ENCODE measurements around the gene AHCYL2.
"Not testable (repeated sequence)": the region's sequence is repeated elsewhere in the genome, so short reads cannot be mapped to it uniquely, and the experiment has no call there.

The AHCYL2 gene

GRCh38 chr7:129278688-129279087, 53.9 kb downstream of the AHCYL2 start:
- no peaks in the 10 kb centered on the region for H3K27me3 Mint-ChIP-seq
- peaks cover 3% of the 10 kb centered on the region for H3K4me1 Mint-ChIP-seq (ENCODE audit: low read depth)
- no peak overlapping the region for H3K4me3 Mint-ChIP-seq

GRCh38 chr7:129279757-129280156, 54.9 kb downstream of the AHCYL2 start:
- no peak overlapping the region for H3K27ac Mint-ChIP-seq
- H3K9me3 Mint-ChIP-seq (ENCODE audit: low read depth) = no peaks in the 10 kb centered on the region
- peaks cover 3% of the 10 kb centered on the region for H3K4me1 Mint-ChIP-seq (ENCODE audit: low read depth)
- peaks cover 3% of the 10 kb centered on the region for H3K36me3 Mint-ChIP-seq
- no peak overlapping the region for H3K4me3 Mint-ChIP-seq
- H3K27me3 Mint-ChIP-seq = no peaks in the 10 kb centered on the region

More at GRCh38 chr7:129278688-129279087, 53.9 kb downstream of the AHCYL2 start:
- Mint-ChIP-seq H3K27ac (no peak overlapping the region), H3K9me3 (ENCODE audit: low read depth) (no peaks in the 10 kb centered on the region), H3K36me3 (peaks cover 3% of the 10 kb centered on the region)

- Mint-ChIP-seq H3K27ac (no peak overlapping the region), H3K27me3 (no peaks in the 10 kb centered on the region), H3K4me1 (ENCODE audit: low read depth) (peaks cover 3% of the 10 kb centered on the region), H3K9me3 (ENCODE audit: low read depth) (no peaks in the 10 kb centered on the region), H3K4me3 (no peak overlapping the region), H3K36me3 (peaks cover 5% of the 10 kb centered on the region)
Measured at GRCh38 chr7:129281163-129281562, 56.3 kb downstream of the AHCYL2 start.

GRCh38 chr7:129282865-129283264, 58.0 kb downstream of the AHCYL2 start:
- Mint-ChIP-seq H3K4me1 (ENCODE audit: low read depth) (peaks cover 3% of the 10 kb centered on the region), H3K27me3 (no peaks in the 10 kb centered on the region), H3K9me3 (ENCODE audit: low read depth) (no peaks in the 10 kb centered on the region)

GRCh38 chr7:129283936-129284335, 59.1 kb downstream of the AHCYL2 start:
- Mint-ChIP-seq H3K4me1 (ENCODE audit: low read depth) (peaks cover 3% of the 10 kb centered on the region), H3K36me3 (peaks cover 6% of the 10 kb centered on the region), H3K9me3 (ENCODE audit: low read depth) (no peaks in the 10 kb centered on the region), H3K27me3 (no peaks in the 10 kb centered on the region), H3K27ac (no peak overlapping the region), H3K4me3 (no peak overlapping the region)

More at GRCh38 chr7:129282865-129283264, 58.0 kb downstream of the AHCYL2 start:
- Mint-ChIP-seq H3K36me3 (peaks cover 6% of the 10 kb centered on the region), H3K27ac (no peak overlapping the region), H3K4me3 (no peak overlapping the region)

GRCh38 chr7:129285111-129285510, 60.3 kb downstream of the AHCYL2 start:
- Mint-ChIP-seq H3K4me3 (no peak overlapping the region), H3K36me3 (peaks cover 7% of the 10 kb centered on the region), H3K9me3 (ENCODE audit: low read depth) (no peaks in the 10 kb centered on the region), H3K27ac (no peak overlapping the region), H3K27me3 (no peaks in the 10 kb centered on the region), H3K4me1 (ENCODE audit: low read depth) (no peaks in the 10 kb centered on the region)

GRCh38 chr7:129292861-129293260, 68.0 kb downstream of the AHCYL2 start:
- no peaks in the 10 kb centered on the region for H3K9me3 Mint-ChIP-seq (ENCODE audit: low read depth)
- peaks cover 6% of the 10 kb centered on the region for H3K36me3 Mint-ChIP-seq
- no peak overlapping the region for H3K4me3 Mint-ChIP-seq
- no peak overlapping the region for H3K27ac Mint-ChIP-seq
- no peaks in the 10 kb centered on the region for H3K27me3 Mint-ChIP-seq
- no peaks in the 10 kb centered on the region for H3K4me1 Mint-ChIP-seq (ENCODE audit: low read depth)

GRCh38 chr7:129295015-129295423, 70.2 kb downstream of the AHCYL2 start:
- H3K27ac Mint-ChIP-seq = no peak overlapping the region
- H3K9me3 Mint-ChIP-seq (ENCODE audit: low read depth) = no peaks in the 10 kb centered on the region
- no peaks in the 10 kb centered on the region for H3K27me3 Mint-ChIP-seq
- H3K4me1 Mint-ChIP-seq (ENCODE audit: low read depth) = no peaks in the 10 kb centered on the region
- H3K4me3 Mint-ChIP-seq = no peak overlapping the region
- peaks cover 2% of the 10 kb centered on the region for H3K36me3 Mint-ChIP-seq

GRCh38 chr7:129298268-129298893, 73.6 kb downstream of the AHCYL2 start:
- Mint-ChIP-seq H3K27ac (no peak overlapping the region), H3K9me3 (ENCODE audit: low read depth) (peaks cover 3% of the 10 kb centered on the region), H3K4me1 (ENCODE audit: low read depth) (no peaks in the 10 kb centered on the region), H3K27me3 (no peaks in the 10 kb centered on the region), H3K36me3 (peaks cover 12% of the 10 kb centered on the region), H3K4me3 (no peak overlapping the region)

- peaks cover 22% of the 10 kb centered on the region for H3K36me3 Mint-ChIP-seq
Measured at GRCh38 chr7:129299889-129300288, 75.1 kb downstream of the AHCYL2 start.

GRCh38 chr7:129300299-129300698, 75.5 kb downstream of the AHCYL2 start:
- Mint-ChIP-seq H3K9me3 (ENCODE audit: low read depth) (peaks cover 11% of the 10 kb centered on the region), H3K36me3 (peaks cover 22% of the 10 kb centered on the region)
- not testable (repeated sequence) for H3K27me3 Mint-ChIP-seq; H3K4me1 Mint-ChIP-seq (ENCODE audit: low read depth); H3K27ac Mint-ChIP-seq; H3K4me3 Mint-ChIP-seq

More at GRCh38 chr7:129299889-129300288, 75.1 kb downstream of the AHCYL2 start:
- Mint-ChIP-seq H3K27ac (no peak overlapping the region), H3K4me1 (ENCODE audit: low read depth) (peaks cover 3% of the 10 kb centered on the region), H3K4me3 (no peak overlapping the region), H3K9me3 (ENCODE audit: low read depth) (peaks cover 11% of the 10 kb centered on the region), H3K27me3 (no peaks in the 10 kb centered on the region)

- Mint-ChIP-seq H3K36me3 (peaks cover 36% of the 10 kb centered on the region), H3K4me3 (no peak overlapping the region), H3K9me3 (ENCODE audit: low read depth) (peaks cover 8% of the 10 kb centered on the region), H3K27me3 (no peaks in the 10 kb centered on the region), H3K4me1 (ENCODE audit: low read depth) (peaks cover 4% of the 10 kb centered on the region), H3K27ac (no peak overlapping the region)
Measured at GRCh38 chr7:129307592-129307991, 82.8 kb downstream of the AHCYL2 start.

GRCh38 chr7:129308047-129308446, 83.2 kb downstream of the AHCYL2 start:
- H3K27ac Mint-ChIP-seq = no peak overlapping the region
- H3K27me3 Mint-ChIP-seq = no peaks in the 10 kb centered on the region
- H3K9me3 Mint-ChIP-seq (ENCODE audit: low read depth) = peaks cover 8% of the 10 kb centered on the region
- peaks cover 4% of the 10 kb centered on the region for H3K4me1 Mint-ChIP-seq (ENCODE audit: low read depth)
- peaks cover 35% of the 10 kb centered on the region for H3K36me3 Mint-ChIP-seq
- no peak overlapping the region for H3K4me3 Mint-ChIP-seq

- peaks cover 22% of the 10 kb centered on the region for H3K36me3 Mint-ChIP-seq
- no peaks in the 10 kb centered on the region for H3K27me3 Mint-ChIP-seq
- H3K4me3 Mint-ChIP-seq = no peak overlapping the region
- no peaks in the 10 kb centered on the region for H3K9me3 Mint-ChIP-seq (ENCODE audit: low read depth)
- H3K4me1 Mint-ChIP-seq (ENCODE audit: low read depth) = no peaks in the 10 kb centered on the region
- H3K27ac Mint-ChIP-seq = no peak overlapping the region
Measured at GRCh38 chr7:129311429-129311828, 86.6 kb downstream of the AHCYL2 start.

- H3K27me3 Mint-ChIP-seq = no peaks in the 10 kb centered on the region
- no peak overlapping the region for H3K4me3 Mint-ChIP-seq
- peaks cover 21% of the 10 kb centered on the region for H3K36me3 Mint-ChIP-seq
- no peak overlapping the region for H3K27ac Mint-ChIP-seq
- no peaks in the 10 kb centered on the region for H3K9me3 Mint-ChIP-seq (ENCODE audit: low read depth)
- H3K4me1 Mint-ChIP-seq (ENCODE audit: low read depth) = no peaks in the 10 kb centered on the region
Measured at GRCh38 chr7:129313282-129313681, 88.5 kb downstream of the AHCYL2 start.

GRCh38 chr7:129315960-129316359, 91.1 kb downstream of the AHCYL2 start:
- no peak overlapping the region for H3K4me3 Mint-ChIP-seq
- no peak overlapping the region for H3K27ac Mint-ChIP-seq
- no peaks in the 10 kb centered on the region for H3K27me3 Mint-ChIP-seq
- peaks cover 11% of the 10 kb centered on the region for H3K36me3 Mint-ChIP-seq
- no peaks in the 10 kb centered on the region for H3K9me3 Mint-ChIP-seq (ENCODE audit: low read depth)
- H3K4me1 Mint-ChIP-seq (ENCODE audit: low read depth) = no peaks in the 10 kb centered on the region

Measured in activated naive CD8-positive, alpha-beta T cell (primary cell).